ENCODE measurements around the gene DDX39B.
A peak's percentile ranks its signal among the peaks of the same experiment; 100 is the strongest.
"Not testable (repeated sequence)": the region's sequence is repeated elsewhere in the genome, so short reads cannot be mapped to it uniquely, and the experiment has no call there.

The DDX39B gene

DNA sequence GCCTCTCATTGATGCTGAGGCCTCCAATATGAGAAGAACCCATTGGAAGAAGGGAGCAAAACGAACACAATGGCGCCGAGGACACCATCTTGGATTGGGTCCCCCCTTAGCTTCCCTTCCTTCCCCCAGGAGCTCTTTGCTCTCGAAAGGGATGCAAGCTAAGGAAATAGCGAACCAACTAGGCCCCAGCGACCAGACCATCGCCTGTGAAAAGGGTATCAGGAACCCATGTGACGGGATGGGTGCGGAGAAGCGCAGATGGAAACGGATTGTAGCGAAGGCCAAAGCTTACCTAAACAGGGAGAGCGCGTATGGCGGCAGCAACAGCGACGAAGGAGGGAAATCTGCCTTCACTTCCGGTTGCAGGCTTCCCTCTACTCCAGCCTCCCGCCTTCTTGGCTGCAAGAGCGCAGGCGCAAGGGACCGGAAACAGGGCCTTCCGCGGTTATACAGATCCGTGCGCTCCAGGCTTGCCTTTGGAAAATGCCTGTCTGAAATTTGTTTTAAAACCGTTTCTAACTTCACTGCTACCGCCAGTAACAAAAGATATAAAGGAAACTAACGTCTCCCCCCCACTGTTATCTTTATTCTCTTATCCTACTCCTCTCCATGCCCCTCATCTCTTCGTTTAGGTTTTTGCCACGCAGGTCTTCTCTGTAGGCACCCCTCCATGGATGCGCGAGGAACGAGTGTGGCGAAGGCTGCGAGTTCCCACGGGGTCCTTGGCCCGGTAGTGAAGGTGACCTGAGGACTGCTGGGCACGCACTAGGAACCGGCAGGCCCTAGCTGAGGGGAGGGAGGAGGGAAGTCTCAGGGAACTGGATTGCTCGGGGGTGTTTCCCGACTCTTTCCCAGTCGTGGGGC is at the start of gene DDX39B:
Gene DDX39B (minus strand): TSS at position 346 of the 864 bp plus-strand sequence. CDS start 1,471 bp downstream, outside the sequence.
- peak; percentile 83 to 85 for DNase-seq (ENCODE audit: low read depth in 1 of 2, low spot score in 1 of 2)

DNA sequence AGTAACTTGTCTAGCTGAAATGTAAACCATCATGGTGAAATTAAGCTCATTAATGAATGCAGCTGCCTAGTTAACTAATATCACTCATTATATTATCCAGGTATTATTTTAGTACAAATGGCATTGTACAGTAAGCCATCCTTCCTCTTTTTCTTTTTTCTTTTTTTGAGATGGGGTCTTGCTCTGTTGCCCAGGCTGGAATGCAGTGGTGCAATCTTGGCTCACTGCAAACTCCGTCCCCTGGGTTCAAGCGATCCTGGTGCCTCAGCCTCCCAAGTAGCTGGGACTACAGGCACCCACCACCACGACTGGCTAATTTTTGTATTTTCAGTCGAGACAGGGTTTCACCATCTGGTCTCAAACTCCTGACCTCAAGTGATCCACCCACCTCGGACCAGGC is 48.9 kb upstream of the DDX39B start:
- not testable (repeated sequence) for DNase-seq (ENCODE audit: low read depth in 1 of 2, low spot score in 1 of 2)

DNA sequence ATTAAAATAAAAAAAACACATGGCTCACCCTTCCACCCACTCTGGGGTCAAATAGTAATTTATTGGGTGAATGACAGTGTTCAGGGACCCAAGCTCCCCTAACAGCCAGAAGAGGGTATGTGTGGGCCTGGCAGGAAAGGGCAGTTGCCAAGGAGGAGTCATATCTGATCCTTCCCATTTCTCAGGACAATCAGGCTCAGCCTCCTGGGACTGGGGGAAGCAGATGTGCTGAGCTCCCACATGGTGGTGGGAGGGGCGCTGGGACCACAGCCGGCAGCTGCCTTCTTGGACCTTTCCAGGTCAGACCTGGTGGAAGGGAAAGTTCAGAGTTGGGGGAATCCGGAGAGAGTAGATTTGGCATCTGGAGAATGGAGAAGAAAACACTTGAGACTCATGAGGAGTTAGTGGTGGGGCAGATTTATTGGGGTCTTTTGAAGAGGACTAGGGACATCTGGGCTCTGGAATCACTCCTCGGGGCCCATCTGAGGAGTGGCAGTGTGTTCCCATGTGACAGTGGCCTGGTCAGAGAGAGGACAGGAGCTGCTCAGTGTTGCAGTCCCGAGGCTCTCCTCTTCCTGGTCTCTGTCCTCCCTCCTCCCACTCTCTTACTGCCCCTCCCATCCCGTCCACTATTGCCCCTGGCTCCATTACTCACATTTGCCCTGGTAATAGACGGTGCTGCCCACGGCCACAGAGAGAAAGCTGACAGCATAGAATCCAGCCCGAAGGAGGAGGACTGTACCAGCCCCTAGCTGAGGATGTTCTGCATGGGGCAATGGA is 47.3 kb upstream of the DDX39B start:
- DNase-seq (ENCODE audit: low read depth in 1 of 2, low spot score in 1 of 2), result no peak

DNA sequence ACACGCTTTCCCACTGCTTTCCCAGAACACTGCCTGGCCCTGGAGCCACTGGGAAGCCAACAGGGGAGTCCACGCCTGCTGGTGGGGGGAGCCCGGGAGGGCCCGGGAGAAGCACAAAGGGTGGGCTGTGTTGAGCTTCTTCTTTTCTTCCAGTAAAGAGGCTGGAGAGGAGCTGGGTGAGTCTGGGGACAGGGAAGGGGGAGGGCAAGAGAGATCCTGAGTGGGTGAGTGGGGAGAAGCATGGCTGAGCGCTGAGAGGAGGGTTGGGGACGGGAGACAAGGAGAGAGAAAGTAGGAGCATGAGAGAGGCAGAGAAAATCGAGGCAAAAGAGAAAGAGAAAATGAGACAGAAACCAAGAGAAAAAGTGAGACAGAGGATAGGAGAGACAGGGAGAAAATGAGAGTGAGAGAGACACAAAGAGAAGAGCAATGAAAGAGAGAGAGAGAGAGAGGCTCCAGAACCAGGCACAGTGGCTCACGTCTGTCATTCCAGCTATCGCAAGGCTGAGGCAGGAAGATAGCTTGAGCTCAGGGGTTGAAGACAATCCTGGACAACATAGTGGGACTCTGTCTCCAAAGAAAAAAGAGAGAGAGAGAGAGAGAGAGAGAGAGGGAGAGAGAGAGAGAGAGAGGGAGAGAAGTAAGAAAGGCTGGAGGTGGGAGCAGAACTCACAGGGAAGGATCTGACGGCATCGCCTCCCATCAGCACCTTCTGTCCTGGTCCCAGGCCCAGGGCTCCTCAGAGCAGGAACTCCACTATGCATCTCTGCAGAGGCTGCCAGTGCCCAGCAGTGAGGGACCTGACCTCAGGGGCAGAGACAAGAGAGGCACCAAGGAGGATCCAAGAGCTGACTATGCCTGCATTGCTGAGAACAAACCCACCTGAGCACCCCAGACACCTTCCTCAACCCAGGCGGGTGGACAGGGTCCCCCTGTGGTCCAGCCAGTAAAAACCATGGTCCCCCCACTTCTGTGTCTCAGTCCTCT is 46.3 kb upstream of the DDX39B start:
- no peak for DNase-seq (ENCODE audit: low read depth in 1 of 2, low spot score in 1 of 2)

DNA sequence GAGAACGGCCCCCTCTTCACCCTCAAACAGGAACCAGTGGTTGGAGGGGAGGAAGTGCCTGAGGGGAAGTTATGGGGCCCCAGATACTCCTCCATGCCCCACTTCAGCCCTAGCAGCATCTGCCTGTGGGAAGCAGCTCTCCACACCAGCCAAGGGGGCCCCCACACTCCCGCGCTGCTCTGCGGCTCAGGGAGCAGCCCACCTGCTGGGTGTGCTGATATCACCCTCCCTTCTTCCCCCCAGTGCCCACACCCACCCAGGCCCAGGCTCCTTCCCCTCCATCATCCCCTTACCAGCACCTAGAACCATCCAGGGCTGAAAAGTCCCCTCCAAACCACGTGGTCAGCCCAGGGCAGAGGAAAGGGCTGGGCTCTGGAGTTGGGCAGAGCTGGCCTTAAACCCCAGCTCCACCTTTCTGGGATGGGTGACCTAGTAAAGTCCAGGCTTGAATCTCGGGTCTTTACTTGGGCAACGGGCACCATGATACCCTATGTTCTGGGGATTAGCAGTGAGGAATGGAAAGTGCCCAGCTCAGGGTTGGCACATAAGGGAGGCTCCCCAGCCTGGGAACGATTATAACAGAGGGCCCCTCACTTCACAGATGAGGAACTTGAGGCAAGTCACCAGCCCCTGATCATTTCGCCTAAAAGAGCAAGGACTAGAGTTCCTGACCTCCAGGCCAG is 44.9 kb upstream of the DDX39B start:
- DNase-seq (ENCODE audit: low read depth in 1 of 2, low spot score in 1 of 2), result no peak

DNA sequence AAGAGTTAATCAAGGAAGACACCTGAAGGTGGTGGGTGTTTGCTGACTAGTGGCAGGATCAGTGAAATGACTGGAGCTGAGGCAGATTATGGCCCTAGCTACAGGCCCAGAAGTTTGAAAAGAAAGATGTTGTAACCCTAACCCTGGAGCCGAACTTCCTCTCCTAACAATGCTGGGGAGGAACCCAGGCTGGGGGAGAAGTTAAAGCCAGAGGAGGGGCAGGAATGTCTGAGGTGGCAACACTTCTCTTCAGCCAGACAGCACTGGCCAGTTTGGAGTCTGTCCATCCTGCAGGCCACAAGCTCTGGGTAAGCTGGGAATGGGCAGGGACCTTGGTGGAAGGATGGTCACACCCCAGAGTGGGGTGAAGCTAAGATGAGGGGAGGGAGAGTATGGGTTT is 44.2 kb upstream of the DDX39B start, which contains the start of gene LST1:
Gene LST1 (plus strand): TSS at position 270 of the 400 bp plus-strand sequence. CDS start 1,023 bp downstream, outside the sequence.
- DNase-seq (ENCODE audit: low read depth in 1 of 2, low spot score in 1 of 2), result no peak

DNA sequence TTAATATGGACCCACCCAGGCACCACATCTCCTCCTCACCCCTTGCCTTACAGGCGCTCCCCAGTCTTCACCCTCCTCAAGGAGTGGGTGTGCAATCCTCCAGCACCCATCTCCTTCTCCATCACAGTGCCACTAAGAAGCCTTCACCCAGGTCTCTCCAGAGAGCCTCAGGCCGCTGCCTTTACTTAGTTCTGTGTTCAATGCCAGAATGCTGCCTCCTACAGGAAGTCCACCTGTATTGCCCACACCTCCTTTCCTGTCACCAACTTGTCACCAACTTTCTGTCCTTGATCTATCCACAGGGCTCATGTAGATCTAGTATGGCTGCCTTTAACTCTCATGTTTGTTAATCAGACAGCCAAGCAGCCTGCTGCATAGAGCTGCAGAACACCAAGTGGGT is 43.7 kb upstream of the DDX39B start:
- no peak for DNase-seq (ENCODE audit: low read depth in 1 of 2, low spot score in 1 of 2)

DNA sequence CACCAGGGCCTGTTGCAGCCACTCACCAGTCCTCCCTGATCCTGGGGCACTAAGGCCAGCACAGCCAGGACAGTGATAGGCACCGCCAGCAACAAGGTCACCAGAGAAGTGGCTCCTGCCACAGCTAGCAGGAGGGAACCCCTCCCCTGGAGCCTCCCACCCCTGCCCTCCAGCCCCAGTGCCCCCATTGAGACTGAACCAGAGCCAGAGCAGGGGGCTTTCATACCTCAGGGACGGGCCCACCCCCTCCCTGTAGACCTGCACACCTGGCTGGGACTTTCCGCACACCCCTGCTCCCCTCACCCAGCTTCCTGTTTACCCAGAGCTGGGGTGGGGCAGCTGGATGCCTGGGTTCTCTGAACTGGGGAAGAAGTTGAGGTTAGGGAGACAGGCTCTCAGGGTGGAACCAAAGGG is 40.4 kb upstream of the DDX39B start, which contains the start of gene LTB:
Gene LTB (minus strand): TSS at position 195 of the 414 bp plus-strand sequence. CDS start 7 bp downstream, at position 188.
- DNase-seq (ENCODE audit: low read depth in 1 of 2, low spot score in 1 of 2), result peak; percentile 29 to 77

DNA sequence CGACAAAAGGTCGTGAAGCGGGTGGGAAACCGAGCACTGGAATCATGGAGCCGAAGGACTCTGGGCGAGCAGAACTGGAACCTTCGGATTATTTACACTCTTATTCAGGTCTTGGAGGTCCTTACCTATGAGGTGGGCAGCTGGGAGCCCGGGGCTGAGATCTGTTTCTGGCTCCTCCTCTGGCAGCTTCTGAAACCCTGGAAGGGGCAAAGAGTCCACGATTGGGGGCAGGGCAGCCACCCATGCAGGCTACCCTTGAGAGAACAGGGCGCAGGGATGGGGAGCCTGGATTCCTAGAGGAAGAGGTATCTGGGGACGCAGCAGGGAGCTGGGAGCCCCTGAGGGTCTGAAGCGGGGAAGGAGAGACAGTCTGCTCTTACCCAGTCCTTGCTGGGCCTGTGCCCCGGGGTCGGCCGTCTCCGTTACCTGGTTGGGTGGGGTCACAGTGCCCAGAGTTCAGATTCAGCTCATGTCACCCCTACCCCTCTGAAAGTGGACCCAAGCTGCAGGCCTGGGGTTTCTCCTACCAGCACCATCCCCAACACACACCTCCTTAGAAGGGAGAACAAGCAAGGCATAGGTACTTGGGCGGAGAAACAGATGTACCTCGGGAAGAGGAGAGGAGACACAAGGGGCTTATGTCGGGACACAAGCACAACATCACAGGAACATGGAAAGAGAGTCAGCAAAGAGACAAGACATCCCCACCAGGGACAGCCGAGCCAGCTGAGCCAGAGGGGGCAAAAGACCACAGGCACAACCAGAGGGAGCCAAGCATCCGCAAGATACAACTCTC is 39.8 kb upstream of the DDX39B start:
- DNase-seq (ENCODE audit: low read depth in 1 of 2, low spot score in 1 of 2), result no peak

DNA sequence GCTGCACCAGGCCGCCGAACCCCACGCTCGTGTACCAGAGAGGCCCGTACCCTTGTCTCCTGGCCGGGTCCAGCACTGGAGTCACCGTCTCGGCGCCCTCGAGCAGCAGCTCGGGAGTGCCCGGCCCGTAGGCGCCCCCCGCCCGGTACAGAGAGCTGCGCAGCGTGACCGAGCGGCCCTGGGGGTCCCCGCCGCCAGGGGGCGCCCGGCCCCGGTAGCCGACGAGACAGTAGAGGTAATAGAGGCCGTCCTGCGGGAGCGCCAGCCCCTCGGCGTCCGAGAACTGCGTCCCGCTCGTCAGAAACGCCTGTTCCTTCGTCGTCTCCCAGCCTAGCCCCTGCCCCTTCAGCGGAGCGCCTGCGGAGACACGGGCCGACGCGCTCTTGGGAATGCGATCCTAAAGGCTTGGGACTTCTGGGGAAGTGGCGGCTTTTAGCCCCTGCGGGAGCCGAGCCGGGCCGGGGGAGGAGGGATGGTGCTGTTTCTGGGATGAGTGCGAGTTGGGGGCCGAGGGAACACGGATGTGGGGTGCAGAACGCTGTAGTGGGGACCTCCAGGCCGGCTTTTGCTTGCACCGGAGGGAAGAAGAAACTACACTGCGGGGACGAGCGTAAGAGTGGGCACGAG is 39.1 kb upstream of the DDX39B start:
- DNase-seq (ENCODE audit: low read depth in 1 of 2, low spot score in 1 of 2), result peak; percentile 88 to 91

DNA sequence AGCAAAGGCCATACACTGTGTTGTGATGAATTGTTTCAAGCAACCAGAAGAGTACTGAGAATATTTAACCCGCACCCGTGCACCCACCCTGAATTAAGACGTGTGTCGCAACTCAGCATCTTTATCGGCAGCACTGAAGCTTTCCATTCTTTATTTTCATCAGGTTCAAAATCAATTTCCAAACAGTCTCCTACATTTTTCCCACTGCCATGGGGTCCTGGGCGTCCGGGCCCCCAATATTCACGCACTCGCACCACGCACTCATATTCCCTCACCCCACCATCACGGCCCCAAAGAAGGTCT is 38.6 kb upstream of the DDX39B start:
- no peak for DNase-seq (ENCODE audit: low read depth in 1 of 2, low spot score in 1 of 2)

DNA sequence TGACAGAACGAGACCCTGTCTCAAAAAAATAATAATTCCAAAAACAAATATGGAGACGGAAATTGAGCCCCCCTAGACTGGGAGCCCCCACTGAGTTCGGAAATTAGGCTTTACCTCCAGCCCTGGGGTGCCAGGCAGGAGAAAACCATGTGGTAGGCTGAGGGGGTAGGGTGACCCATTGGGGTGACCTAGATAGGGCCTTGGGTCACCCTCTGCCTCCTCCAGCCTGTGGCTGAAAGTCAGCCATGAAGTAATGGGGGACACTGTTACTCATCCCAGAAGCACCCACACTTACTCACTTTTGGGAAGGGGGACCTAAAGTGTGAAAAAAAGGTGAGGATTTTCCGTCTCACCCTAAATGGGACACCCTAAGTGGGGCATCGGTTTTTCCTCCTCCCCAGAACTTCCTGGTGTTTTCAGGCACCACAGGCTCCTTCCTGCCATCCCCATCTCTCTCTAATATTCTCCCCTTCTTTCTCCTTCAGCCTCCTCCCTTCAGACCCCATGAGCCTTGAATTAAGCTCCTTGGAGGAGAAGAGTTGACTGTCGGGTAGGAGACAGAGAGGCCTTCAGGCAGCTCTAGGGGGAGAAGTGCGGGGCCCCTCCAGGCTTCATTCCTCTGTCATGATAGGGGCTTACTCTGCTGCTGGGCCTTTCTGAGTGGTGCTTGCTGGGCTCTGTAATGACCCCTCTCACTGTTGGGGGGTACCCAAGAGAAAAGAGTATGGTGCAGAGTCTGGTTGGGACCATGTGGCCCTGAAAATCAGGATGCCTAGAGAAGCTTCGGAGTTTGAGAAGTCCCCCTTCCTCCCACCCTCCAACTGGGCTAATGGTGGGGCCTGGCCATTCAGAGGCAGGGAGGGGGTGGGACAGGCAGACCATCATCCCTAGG is 38.0 kb upstream of the DDX39B start:
- DNase-seq (ENCODE audit: low read depth in 1 of 2, low spot score in 1 of 2), result no peak

DNA sequence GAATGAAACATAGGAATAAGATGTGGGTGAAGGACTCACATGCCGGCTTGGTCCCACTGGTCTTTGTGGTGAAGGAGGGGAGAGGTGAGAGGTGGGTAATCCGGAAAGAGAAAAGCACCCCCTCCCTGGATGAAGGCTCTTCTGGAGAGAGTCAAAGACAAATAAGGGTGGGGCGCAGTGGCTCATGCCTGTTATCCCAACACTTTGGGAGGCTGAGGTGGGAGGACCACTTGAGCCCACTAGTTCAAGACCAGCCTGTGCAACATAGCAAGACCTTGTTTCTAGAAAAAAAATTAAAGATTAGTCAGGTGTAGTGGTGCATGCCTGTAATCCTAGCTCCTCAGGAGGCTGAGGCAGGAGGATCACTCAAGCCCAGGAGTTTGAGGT is 37.3 kb upstream of the DDX39B start:
- DNase-seq (ENCODE audit: low read depth in 1 of 2, low spot score in 1 of 2), result no peak

DNA sequence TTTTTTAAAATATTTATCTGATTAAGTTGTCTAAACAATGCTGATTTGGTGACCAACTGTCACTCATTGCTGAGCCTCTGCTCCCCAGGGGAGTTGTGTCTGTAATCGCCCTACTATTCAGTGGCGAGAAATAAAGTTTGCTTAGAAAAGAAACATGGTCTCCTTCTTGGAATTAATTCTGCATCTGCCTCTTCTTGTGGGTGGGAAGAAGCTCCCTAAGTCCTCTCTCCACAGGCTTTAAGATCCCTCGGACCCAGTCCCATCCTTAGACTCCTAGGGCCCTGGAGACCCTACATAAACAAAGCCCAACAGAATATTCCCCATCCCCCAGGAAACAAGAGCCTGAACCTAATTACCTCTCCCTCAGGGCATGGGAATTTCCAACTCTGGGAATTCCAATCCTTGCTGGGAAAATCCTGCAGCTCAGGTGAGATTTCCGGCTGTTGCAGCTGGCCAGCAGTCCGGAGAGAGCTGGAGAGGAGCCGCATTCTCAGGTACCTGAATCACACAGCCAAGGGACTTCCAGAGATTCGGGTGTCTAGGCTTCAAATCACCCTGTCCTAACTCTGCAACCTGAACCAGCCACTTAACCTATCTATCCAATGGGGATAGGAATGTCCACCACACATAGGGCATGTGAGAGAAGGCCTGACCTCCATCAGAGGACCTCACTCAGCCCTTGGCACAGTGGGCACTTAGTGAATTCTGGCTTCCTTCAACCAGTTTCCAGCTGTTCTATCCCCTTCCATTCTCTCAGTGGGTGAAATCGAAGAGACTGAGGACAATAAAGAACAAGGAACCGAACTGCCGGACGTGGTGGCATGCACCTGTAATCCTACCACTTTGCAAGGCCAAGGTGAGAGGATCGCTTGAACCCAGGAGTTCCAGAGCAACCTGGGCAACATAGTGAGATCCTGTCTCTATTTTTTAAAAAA is 36.6 kb upstream of the DDX39B start:
- DNase-seq (ENCODE audit: low read depth in 1 of 2, low spot score in 1 of 2), result no peak

DNA sequence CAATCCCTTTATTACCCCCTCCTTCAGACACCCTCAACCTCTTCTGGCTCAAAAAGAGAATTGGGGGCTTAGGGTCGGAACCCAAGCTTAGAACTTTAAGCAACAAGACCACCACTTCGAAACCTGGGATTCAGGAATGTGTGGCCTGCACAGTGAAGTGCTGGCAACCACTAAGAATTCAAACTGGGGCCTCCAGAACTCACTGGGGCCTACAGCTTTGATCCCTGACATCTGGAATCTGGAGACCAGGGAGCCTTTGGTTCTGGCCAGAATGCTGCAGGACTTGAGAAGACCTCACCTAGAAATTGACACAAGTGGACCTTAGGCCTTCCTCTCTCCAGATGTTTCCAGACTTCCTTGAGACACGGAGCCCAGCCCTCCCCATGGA is 35.8 kb upstream of the DDX39B start:
- no peak for DNase-seq (ENCODE audit: low read depth in 1 of 2, low spot score in 1 of 2)

DNA sequence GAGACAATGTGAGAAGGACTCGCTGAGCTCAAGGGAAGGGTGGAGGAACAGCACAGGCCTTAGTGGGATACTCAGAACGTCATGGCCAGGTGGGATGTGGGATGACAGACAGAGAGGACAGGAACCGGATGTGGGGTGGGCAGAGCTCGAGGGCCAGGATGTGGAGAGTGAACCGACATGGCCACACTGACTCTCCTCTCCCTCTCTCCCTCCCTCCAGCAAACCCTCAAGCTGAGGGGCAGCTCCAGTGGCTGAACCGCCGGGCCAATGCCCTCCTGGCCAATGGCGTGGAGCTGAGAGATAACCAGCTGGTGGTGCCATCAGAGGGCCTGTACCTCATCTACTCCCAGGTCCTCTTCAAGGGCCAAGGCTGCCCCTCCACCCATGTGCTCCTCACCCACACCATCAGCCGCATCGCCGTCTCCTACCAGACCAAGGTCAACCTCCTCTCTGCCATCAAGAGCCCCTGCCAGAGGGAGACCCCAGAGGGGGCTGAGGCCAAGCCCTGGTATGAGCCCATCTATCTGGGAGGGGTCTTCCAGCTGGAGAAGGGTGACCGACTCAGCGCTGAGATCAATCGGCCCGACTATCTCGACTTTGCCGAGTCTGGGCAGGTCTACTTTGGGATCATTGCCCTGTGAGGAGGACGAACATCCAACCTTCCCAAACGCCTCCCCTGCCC is 35.2 kb upstream of the DDX39B start:
- DNase-seq (ENCODE audit: low read depth in 1 of 2, low spot score in 1 of 2), result no peak
